CD4-positive, alpha-beta T cell treated with Interferon gamma for 1 hour (primary cell): ENCODE measurements around the gene LRRC61.
"Not testable (repeated sequence)": the region's sequence is repeated elsewhere in the genome, so short reads cannot be mapped to it uniquely, and the experiment has no call there.

Experiments
- DNase-seq: peaks from one replicate; pipeline ENCODE4 v3.0.0-alpha.2; 2020

LRRC61 gene

GRCh38 chr7:150373049-150373801, 50.1 kb downstream of the LRRC61 start:
- DNase-seq, result no peak

DNA sequence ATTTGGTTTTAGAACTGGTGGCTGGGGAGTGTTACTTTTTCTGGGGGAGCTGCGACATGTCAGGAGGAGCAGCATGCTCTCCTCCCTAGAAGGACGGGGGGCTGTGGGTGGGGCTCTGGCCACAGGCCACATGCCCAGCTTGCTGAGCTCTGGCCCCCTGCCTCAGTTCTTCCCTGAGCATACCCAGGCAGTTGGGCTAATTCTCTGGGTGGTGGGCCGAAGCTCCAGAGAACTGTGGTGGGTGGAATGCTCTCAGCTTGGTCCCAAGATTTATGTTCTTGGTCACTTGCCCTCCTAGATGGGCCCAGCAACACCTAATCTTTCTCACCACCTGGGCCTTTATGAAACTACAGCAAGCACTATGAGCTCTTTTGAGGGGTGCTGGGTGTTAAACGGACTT, 50.9 kb downstream of the LRRC61 start:
- DNase-seq, result no peak

GRCh38 chr7:150374472-150374871, 51.3 kb downstream of the LRRC61 start:
- no peak for DNase-seq

GRCh38 chr7:150375662-150376521, 52.7 kb downstream of the LRRC61 start:
- DNase-seq, result no peak

DNA sequence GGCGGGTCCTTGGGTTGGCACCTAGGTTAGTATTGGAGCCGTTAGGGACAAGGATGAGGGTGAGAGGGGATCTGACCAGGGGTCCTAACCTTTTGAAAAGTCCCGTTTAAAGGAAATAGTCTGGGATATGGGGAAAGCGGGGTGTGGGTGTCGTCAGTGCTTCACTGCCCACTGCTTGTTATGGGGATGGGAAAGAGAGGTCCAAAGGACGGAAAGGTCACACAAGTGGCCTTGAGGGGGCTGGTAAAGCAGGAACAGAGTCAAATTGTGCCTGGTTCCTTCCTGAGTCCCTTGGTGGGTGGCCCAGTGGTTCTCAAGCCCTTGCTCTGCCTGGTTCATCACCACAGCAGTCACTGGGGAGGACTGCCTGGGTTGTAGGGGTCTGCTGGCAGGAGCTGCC, 53.4 kb downstream of the LRRC61 start:
- DNase-seq, result no peak

GRCh38 chr7:150377196-150377595, 54.0 kb downstream of the LRRC61 start:
- no peak for DNase-seq

DNA sequence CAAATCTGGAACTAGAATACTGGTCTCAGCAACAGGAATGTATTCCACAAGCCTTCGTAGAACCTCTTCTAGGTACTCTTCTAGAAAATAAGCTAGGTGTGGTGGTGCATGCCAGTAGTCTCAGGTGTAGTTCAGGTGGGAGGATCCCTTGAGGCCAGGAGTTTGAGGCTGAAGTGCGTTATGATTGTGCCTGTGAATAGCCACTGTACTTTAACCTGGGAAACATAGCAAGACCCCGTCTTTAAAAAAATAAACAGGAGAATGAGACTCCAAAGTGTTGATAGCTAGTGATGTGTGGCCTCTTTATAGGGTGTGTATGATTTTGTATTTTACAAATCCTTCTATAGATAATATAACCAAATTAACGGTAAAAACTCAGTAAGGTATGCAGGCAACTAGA, 54.5 kb downstream of the LRRC61 start:
- DNase-seq, result no peak

DNA sequence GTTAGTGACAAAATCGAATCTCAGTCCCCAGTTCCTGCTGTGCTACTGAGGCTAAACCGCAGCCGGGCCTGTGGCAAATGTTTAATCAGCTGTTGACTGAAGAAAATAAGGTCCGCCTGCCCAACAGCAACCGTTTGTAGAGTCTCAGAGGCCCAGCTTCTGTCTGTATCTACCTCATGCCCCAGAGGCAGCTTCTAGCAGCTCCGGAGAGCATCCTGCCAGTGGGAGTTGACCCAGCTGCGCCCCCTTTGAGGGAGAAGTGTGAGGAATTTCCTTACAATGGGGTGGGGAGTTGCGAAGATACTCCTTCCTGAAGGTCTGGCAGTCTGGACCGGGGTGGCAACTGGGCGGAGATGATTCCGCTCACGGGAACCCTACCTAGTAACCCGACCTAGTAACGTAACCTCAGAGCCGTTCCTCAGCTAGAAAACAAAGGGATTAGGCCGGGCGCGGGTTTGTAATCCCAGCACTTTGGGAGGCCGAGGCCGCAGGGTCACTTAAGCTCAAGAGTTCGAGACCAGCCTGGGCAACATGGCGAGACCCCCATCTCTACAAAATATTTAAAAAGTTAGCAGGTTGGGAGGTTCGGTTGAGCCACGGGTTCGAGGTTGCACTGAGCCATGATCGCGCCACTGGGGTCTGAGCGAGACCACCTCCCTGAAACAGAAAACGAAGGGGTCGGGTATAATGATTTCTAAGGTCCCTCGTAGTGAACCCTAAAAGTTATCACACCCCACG, 55.1 kb downstream of the LRRC61 start:
- DNase-seq, result peak; percentile 39

DNA sequence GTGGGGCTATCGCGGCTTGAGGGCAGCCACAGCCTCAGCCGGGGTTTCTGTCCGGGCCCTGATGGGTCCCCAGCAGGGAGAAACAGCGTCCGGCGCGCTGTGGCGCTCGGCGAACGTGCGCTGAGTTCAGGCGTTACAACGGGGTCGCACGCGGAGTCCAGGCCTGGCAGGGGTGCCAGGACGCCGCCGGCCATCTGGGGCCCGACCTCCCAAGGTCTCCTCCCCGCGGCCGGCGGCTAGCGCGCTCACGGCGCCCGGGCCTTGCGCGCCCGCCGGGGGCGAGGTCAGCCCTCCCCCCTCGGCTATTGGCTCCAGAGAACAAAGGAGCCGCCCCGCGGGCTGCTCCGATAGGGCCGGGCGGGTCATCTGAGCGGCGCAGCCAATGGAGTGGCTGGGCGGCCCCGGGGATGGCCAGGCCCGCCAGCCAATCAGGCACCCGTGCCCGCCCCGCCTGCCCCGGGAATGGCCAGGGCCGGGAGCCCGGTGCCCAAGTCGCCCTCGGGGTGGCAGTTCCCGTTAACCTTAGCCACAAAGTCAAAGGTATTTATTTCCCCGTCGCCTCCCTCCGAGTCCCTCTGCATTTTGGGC, 55.8 kb downstream of the LRRC61 start, which contains the start of gene ZNF775:
Gene ZNF775 (plus strand): TSS at position 478 of the 588 bp plus-strand sequence. CDS start 9,141 bp downstream, outside the sequence.
- DNase-seq, result peak; percentile 91

GRCh38 chr7:150379441-150380379, 56.6 kb downstream of the LRRC61 start:
- no peak for DNase-seq

DNA sequence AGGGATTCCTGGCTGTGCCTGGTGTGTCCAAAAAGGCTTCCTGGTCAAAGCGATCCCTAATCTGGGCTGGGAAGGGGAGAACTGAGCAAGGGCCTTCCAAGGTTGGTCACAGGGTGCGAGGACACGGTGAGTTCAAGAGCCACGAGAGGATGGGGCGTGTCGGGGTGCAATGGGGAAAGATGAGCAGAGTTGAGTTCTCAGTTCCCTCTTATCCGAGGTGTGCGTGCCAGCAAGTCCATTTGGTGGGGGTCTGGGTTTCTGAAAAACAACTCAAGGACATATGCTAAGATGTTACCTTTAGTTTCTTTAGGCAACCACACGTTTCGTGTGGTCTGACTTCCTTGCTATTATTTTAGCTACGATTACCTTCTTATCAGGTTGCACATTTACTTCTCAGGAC, 57.3 kb downstream of the LRRC61 start:
- DNase-seq, result no peak

DNA sequence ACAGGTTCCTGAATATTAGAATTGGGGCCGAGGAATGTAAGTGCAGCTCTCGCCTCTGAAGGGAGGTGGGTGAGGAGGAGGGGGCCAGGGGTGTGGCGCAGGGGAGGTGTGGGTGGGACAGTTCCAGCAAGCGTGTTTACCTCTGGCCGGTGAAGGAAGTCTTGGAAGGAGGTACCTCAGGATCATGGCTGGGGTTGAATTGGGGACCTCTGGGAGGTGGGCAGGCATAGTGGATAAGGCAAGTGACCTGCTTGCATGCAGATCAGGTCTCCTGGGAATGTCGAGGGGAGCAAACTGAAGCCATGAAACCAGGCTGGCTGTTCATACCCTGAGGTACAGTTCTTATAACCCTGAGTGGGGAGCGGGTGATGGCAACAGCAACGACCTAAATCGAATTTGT, 57.9 kb downstream of the LRRC61 start:
- DNase-seq, result no peak

- DNase-seq, result no peak
Measured at GRCh38 chr7:150381785-150382122, 58.6 kb downstream of the LRRC61 start.

DNA sequence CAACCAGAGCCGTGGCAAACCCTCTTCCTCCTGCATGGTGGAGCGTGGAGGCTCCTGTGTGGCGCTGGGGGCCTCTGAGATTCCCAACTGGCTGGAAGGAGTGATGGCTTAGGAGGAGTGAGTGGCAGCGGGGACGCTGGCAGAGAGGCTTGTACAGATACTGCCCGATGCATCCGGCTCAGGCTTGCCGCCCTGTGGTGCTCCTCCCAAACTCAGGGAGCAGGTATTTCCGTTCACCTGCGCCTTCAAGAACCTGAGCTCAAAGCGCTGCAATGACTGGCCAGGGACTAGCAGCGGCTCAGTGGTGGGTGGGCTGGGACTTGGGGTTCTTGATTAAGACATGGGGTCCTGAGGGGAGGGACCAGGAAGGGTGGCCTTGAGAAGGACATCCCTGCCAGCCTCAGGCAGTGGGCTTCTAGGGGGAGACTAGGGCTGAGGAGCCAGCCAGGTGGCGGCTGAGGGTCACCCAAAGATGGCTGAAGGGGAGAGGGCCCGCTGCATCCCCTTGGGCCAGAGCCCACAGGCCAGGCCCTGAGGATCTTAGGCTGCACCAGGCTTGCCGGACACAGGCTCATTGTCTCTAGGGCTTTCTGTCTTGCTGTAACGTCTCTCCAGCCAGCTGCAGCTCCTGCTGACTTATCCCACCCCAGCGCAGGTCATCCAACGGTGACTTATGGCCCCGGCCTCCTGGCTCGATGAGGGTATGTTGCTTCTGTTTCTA, 59.1 kb downstream of the LRRC61 start:
- DNase-seq, result no peak

DNA sequence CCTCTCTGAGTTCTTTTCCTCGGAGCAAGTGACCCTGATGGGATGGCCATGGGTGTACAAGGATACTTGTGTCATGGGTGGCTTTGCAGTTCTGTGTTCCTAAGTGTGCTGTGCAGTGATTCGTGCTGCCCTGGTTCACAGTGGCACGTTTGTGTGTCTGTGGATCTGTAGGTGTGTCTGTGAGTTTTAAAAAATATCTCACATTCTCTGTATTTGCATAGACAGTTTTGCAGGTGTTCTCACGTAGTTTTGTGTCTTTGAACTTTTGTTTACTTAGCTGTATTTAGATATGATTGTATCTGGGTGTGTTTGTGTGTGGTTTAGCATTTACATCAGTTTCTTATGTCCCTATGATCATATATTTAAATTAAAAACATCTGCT, 59.7 kb downstream of the LRRC61 start:
- DNase-seq, result no peak

DNA sequence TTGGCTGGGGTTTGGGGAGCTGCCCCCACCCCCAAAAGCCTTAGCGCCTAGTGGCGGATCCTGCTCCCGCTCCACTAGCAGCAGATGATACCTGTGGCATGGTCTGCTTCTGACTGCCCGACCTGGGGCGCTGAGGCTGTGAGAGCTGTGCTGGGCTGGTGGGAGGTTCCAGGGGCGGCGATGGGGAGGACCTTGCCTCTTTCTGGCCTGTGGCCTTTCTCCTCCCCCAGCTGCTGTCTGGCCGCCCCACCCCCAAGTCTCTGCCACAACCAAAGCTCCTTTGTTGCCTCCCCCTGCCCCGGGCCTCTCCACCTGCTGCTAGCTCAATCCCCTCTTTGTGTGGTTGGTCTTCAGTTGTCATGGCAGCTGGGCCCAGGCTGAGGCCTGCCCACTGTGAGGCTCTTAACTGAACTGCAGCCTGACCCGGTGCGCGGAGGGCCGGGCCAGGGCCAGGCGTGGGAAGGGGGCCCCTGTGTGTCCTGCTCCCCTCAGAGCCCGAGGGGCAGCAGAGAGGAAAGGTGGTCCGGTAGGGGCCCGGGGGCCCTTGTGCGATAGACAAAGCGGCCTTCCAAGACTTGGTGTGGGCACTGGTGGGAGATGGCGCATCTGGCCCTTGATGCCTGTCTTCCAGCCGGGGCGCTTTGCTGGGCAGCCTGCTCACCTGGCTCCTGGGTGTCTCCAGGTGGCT, 60.7 kb downstream of the LRRC61 start:
- no peak for DNase-seq

GRCh38 chr7:150384406-150385301, 61.5 kb downstream of the LRRC61 start:
- no peak for DNase-seq

- no peak for DNase-seq
Measured at GRCh38 chr7:150385302-150385723, 62.2 kb downstream of the LRRC61 start.

GRCh38 chr7:150385884-150386283, 62.7 kb downstream of the LRRC61 start:
- not testable (repeated sequence) for DNase-seq
